PC-9 (cell line): ENCODE data around the gene HS3ST3A1. TPM values are rescaled to one million over a fixed set of nuclear protein-coding genes. Genes with fewer than 3 reads are reported as not detected.

Experiments
- BruUV-seq: library from RNA; stranded (reverse); fragments of 400-500 nt; replicated peaks from 2 replicates; lab custom pipeline; 2021; lab: Mats Ljungman, UMichigan
- CTCF ChIA-PET: fragments of 300-600 bp; sonication (Branson Sonifier 250); formaldehyde crosslinking; loops from one replicate; lab custom pipeline; 2022; ENCODE audit warnings: antibody characterized with exemption; lab: Charles Lee
- POLR2A ChIA-PET: fragments of 300-600 bp; sonication (Branson Sonifier 250); formaldehyde crosslinking; loops from one replicate; lab custom pipeline; 2022; ENCODE audit warnings: antibody characterized with exemption; ENCODE audit not compliant: unreplicated experiment; lab: Charles Lee
- DNase-seq, 2 experiments: peaks; one replicate each; pipeline versions ENCODE4 v3.0.0 to v3.0.0-alpha.2; 2015 to 2022; ENCODE audit warnings: mixed read lengths in 1 of 2
- H2AFZ ChIP-seq: fragments of 200-600 bp; sonication (generic); 2 replicates; pipeline ENCODE4 v1.8.1; 2017; ENCODE audit warnings: antibody characterized with exemption
- H3F3A ChIP-seq: fragments of 200-600 bp; sonication (generic); 2 replicates; pipeline ENCODE4 v1.8.1; 2017; ENCODE audit warnings: antibody characterized with exemption, mild to moderate bottlenecking, low read depth; ENCODE audit not compliant: insufficient read depth
- H3K27ac ChIP-seq: fragments of 200-600 bp; sonication (generic); 2 replicates; pipeline ENCODE4 v1.6.1; 2016; ENCODE audit warnings: mixed run types
- H3K27me3 ChIP-seq: fragments of 200-600 bp; sonication (generic); 2 replicates; pipeline ENCODE4 v1.6.1; 2016; ENCODE audit warnings: low read depth, mixed run types; ENCODE audit not compliant: insufficient read depth
- H3K36me3 ChIP-seq: fragments of 200-600 bp; sonication (generic); 2 replicates; pipeline ENCODE4 v1.6.1; 2016; ENCODE audit warnings: low read depth, mixed run types
- H3K4me1 ChIP-seq: fragments of 200-600 bp; sonication (generic); replicated peaks from 2 replicates; pipeline ENCODE4 v1.6.1; 2016; ENCODE audit warnings: mixed run types; ENCODE audit not compliant: insufficient read depth
- H3K4me2 ChIP-seq: fragments of 200-600 bp; sonication (generic); 2 replicates; pipeline ENCODE4 v1.6.1; 2017; ENCODE audit warnings: mixed run types
- H3K4me3 ChIP-seq: fragments of 200-600 bp; sonication (generic); 2 replicates; pipeline ENCODE4 v1.6.1; 2016; ENCODE audit warnings: mixed run types
- H3K79me2 ChIP-seq: fragments of 200-600 bp; sonication (generic); 2 replicates; pipeline ENCODE4 v1.6.1; 2017; ENCODE audit warnings: low read depth, mixed run types
- H3K9me2 ChIP-seq: fragments of 200-600 bp; sonication (generic); 2 replicates; pipeline ENCODE4 v1.8.1; 2017; ENCODE audit warnings: mild to moderate bottlenecking; ENCODE audit not compliant: insufficient read depth
- H3K9me3 ChIP-seq: fragments of 200-600 bp; sonication (generic); 2 replicates; pipeline ENCODE4 v1.8.1; 2016; ENCODE audit warnings: low read depth; ENCODE audit not compliant: insufficient read depth
- H4K20me1 ChIP-seq: fragments of 200-600 bp; sonication (generic); 2 replicates; pipeline ENCODE4 v1.8.1; 2017; ENCODE audit not compliant: insufficient read depth
- CTCF ChIP-seq: fragments of 200-600 bp; sonication (generic); conservative IDR thresholded peaks from 2 replicates; pipeline ENCODE4 v1.6.1; 2017; ENCODE audit warnings: mixed run types, antibody characterized with exemption, mild to moderate bottlenecking, moderate library complexity
- EZH2 ChIP-seq: fragments of 200-600 bp; sonication (generic); IDR thresholded peaks from 2 replicates; pipeline ENCODE4 v1.8.0; 2017; ENCODE audit warnings: antibody characterized with exemption, low read depth
- intact Hi-C: fragments of 100-400 bp; cut with micrococcal nuclease; formaldehyde crosslinking; loops from one replicate; pipeline ENCODE4 v1.10.0; 2022; ENCODE audit not compliant: unreplicated experiment
- total RNA-seq: library from RNA; stranded (reverse); gene quantifications from 2 replicates; pipeline ENCODE4 v1.2.3, GENCODE V29; 2021

The HS3ST3A1 gene
- total RNA-seq, 1 experiment from 2014 or later = not detected

GRCh38 chr17:13595599-13595899 lies 6.2 kb downstream of the HS3ST3A1 start:
- CTCF ChIA-PET = no interaction called here
- no peak overlapping the region for H3K4me3 ChIP-seq
- no peaks in the 10 kb centered on the region for H3K9me2 ChIP-seq
- H3K9me3 ChIP-seq = no peaks in the 10 kb centered on the region
- H3K4me1 ChIP-seq = no peaks in the 10 kb centered on the region
- H3F3A ChIP-seq = no peaks in the 10 kb centered on the region
- H3K27ac ChIP-seq = no peak overlapping the region
- H3K79me2 ChIP-seq = no peaks in the 10 kb centered on the region
- H2AFZ ChIP-seq = no peak overlapping the region
- TF ChIP-seq CTCF = no peak
- TF ChIP-seq EZH2 = no peak
- H3K27me3 ChIP-seq = no peaks in the 10 kb centered on the region
- DNase-seq = no peak
- BruUV-seq = no TSS peak
- intact Hi-C loops = no loop called here
- POLR2A ChIA-PET = interaction anchor here (0.5 kb wide), 1 partner anchor 20 kb away, joined by 3 read pairs; no protein-coding TSS in a partner anchor
- H3K36me3 ChIP-seq = no peaks in the 10 kb centered on the region
- H4K20me1 ChIP-seq = no peaks in the 10 kb centered on the region
- no peak overlapping the region for H3K4me2 ChIP-seq

GRCh38 chr17:13594762-13595598 lies 6.7 kb downstream of the HS3ST3A1 start:
- H3K27me3 ChIP-seq = no peaks in the 10 kb centered on the region
- CTCF ChIA-PET = no interaction called here
- intact Hi-C loops = no loop called here
- no peaks in the 10 kb centered on the region for H3F3A ChIP-seq
- H3K27ac ChIP-seq = no peak overlapping the region
- BruUV-seq = no TSS peak
- no peaks in the 10 kb centered on the region for H3K36me3 ChIP-seq
- no peaks in the 10 kb centered on the region for H3K9me3 ChIP-seq
- no peak overlapping the region for H3K4me3 ChIP-seq
- DNase-seq = peak in 1 of 2 experiments; percentile 58
- POLR2A ChIA-PET = interaction anchor here (0.5 kb wide), 1 partner anchor 20 kb away, joined by 3 read pairs; no protein-coding TSS in a partner anchor
- no peaks in the 10 kb centered on the region for H4K20me1 ChIP-seq
- no peaks in the 10 kb centered on the region for H3K9me2 ChIP-seq
- H3K79me2 ChIP-seq = no peaks in the 10 kb centered on the region
- no peaks in the 10 kb centered on the region for H3K4me1 ChIP-seq
- no peak overlapping the region for H2AFZ ChIP-seq
- TF ChIP-seq CTCF (peak; percentile 74), EZH2 (no peak)
- no peak overlapping the region for H3K4me2 ChIP-seq

GRCh38 chr17:13594310-13594709 lies 7.4 kb downstream of the HS3ST3A1 start:
- no peaks in the 10 kb centered on the region for H3K9me2 ChIP-seq

More at GRCh38 chr17:13594310-13594709, 7.4 kb downstream of the HS3ST3A1 start:
- Histone ChIP-seq H4K20me1 (no peaks in the 10 kb centered on the region), H3K4me3 (no peak overlapping the region), H3K36me3 (no peaks in the 10 kb centered on the region), H3K9me3 (no peaks in the 10 kb centered on the region), H3K79me2 (no peaks in the 10 kb centered on the region), H3K27ac (no peak overlapping the region), H3K4me1 (no peaks in the 10 kb centered on the region), H3K4me2 (no peak overlapping the region), H3F3A (no peaks in the 10 kb centered on the region), H3K27me3 (no peaks in the 10 kb centered on the region), H2AFZ (no peak overlapping the region)
- BruUV-seq = no TSS peak
- no peak for DNase-seq
- CTCF ChIA-PET = no interaction called here
- TF ChIP-seq CTCF (no peak), EZH2 (no peak)
- POLR2A ChIA-PET = no interaction called here
- intact Hi-C loops = no loop called here
